Activated T-cell treated with anti-CD3 and anti-CD28 coated beads for 48 hours (primary cell): ENCODE measurements around the gene TSPAN18.

Experiments used
- DNase-seq: peaks from one replicate; pipeline ENCODE4 v3.0.0-alpha.2; 2020; ENCODE audit warnings: low read depth

TSPAN18 gene

DNA sequence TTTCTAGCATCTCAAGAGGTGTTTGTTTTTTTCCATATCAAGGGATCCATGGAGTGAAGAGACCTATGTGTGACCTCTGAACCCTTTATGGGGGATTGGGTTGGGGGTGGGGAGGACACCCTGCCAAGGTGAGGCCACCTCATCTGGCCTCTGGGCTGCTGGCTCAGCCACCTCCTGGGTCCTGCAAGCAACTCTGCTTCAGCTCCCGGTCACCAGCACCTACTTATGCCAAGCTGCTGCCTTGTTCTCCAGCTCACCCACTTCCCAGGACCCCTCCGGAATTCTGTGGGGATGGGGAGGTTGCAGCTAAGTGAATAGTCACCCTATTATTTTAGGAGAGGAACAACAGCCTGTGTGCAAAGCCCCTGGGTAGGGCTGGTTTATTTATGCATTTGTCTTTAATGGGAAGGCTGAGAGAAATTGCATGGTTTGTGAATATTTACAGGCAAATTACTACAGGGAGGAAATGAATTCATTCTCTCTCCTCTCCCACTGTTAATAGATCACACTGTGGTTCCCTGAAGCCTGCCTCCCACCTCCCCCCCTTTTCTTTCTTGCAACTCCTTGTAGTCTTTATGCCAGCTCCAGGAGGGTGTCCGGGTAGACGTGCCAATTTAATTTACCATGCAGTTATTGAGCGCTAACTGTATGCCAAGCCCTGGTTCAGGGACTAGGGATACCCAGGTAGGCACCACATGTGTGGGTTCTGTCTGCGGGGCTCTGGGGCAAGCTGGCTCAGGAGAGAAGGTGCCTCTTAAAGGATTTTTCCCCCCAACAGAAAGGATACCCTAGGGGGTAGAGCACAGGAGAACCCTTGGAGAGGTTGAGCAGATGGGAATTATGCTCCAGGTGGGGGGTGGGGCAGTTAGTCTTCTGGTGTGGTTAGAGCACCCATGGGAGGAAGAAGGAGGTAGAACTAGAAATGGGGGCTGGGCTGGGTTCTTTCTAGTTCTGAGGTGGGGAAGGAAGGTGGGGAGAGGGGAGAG, 50.7 kb downstream of the TSPAN18 start:
- DNase-seq, result no peak

DNA sequence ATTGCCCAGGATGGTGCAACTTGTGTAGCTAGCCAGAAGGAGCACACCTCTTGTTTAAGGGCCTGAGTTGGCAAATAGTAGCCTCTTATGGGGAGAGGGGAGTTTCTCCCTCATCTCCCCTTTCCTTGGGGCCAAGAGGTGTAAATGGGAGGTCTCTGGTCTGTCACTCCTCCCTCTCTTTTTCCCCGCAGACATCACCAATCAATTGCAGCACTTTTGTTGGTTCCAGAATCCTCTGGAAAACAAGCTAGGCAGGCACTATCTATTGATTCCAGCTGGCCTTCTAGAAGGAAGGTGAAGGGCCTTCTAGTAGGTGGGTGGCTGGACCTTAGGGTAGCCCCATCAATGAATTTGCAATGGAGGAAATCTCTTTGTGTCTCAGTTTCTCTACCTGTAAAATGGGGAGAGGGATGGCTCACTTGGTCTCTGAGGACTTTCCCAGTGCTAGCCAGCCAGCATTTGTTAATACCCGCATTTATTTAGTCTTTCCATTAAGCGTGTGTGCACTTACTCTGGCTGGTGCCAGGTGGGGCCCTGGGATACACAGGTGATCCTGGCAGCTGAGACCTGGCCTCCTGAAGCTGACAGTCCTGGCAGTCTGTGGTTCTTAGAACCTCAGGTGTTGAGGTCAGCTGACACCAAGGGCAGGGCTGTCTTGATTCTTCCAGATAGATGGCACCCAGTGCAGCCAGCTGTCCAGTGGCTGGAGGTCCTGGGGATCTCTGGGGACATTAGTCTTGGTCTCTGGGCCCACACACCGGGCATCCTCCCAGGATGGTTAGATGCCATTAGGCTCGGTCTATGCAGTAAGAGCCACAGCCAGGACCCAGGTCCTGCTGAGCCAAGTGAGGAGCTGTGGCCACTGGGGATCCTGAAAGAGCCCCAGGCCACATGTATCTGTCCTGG, 51.7 kb downstream of the TSPAN18 start:
- no peak for DNase-seq

DNA sequence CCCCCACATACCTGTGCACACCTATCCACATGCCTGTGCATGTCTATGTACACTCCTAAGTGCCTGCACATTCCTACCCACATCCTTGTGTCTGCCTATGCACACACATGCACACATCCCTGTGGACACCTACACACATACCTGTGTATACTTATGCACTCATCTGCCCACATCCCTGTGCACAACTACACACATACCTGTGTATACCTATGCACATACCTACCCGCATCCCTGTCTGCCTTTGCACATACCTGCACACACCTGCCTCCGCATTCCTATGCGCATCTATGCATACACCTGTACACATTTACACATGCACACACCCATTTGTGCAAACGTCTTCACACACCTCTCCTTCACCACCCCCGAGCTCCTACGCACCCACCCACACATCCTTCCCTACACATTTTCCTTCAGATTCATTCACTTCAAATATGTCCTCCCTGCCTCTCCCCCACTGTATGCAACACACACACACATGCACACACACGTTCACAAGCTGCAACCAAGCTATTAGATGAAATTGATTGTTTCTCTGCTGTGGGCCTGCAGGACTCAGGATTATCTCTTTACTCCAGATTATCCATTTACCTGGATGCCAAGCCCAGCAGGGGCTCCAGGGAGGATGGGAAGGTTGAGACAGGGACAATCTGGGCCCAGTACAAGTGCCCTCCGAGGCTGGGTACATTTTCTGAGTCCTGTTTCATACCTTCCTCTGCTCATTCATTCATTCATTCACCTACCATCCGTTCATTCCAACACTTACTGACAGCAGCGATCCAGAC, 53.2 kb downstream of the TSPAN18 start:
- DNase-seq, result no peak

DNA sequence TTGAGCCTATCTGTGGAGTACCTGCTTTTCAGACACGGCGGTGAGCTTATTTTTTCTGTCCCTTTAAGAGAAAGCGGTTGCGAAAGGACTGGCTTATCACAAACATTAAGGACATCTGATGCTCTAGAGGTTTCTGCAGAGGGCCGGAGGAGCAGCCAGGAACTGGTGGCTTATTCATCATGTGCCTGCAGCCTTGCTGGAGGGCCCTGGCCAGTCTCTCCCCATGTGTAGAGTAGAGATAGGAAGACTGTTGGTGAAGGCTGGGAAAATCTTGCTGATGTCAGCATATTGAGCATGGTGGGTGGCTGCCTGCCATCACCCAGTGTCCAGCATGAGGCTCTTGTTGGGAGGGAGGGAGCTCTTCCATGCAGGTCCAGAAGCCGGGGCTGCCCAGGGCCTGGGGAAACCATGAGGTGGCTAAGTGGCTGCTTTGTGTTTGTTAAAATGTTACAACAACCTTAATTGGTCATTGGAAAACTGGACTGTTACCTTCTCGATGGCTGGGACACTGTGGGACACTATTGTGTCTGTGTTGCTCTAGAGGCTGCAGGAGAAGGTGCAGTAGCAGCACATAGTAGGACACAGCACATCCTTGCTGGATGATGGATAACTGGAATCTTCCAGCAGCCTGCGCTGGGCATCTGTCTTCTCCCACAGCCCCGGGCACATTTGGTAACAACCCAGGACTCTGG, 54.3 kb downstream of the TSPAN18 start:
- DNase-seq, result no peak

DNA sequence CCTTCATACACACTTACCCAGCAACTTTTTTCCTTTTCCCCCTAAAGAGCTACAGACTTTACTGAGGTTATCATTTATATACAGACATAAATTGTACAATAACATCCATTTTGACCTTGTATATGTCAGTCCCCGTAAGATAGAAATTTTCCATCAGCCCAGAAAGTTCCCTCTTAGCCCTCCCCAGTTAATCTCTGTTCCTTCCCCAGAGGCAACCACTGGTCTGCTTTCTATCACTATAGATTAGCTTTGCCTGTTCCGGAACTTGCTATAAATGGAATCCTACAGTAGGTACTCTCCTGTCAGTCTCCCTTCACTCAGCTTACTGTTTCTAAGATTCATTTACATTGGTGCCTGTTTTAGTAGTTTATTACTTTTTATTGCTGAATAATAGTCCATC, 54.9 kb downstream of the TSPAN18 start:
- no peak for DNase-seq

DNA sequence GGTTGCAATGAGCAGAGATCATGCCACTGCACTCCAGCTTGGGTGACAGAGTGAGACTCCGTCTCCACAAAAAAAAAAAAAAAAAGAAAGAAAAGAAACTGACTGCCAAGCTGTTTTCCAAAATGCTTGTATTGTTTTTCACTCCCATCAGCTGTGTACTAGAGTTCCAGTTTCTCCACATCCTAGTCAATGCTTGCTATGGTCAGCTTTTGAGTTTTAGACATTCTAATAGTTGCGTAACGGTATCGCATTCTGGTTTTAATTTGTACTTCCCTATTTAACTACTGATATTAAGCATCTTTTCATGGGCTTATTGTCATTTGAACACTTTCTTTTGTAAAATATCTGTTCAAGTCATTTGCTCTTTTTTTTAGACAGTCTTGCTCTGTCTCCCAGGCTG, 55.7 kb downstream of the TSPAN18 start:
- no peak for DNase-seq

DNA sequence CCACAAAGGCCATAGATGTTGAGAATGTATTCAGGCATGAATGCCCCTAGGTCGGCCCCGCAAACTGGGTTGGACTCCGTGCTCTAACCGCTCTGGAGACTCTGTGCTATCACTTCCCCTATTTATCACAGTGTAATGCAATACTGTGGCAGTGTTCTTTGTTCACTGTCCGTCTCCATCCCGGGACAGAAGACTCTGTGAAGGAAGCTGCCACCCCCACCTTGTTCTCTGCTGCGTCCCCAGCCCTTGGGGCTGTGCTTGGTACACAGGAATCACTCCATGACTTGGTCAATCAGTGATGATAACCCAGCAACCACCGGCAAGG, 57.6 kb downstream of the TSPAN18 start:
- no peak for DNase-seq

DNA sequence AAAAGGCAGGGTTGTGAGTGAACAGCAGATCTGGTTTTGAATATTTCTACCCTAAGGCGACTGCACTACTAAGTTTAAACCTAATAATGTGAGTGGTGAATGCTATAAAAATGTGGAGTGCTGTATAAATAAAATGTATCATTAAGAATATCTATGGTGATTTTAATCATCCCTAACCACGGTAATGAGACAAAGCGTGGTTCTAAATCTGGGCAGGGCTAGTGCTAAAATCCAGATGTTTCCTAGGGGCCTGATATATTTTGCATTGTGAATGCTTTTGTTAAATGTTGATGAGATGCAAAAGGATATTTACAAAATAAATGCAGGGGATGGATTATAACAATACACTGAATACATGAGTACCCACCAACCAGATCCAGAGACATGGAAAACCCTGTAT, 58.1 kb downstream of the TSPAN18 start:
- DNase-seq, result no peak

DNA sequence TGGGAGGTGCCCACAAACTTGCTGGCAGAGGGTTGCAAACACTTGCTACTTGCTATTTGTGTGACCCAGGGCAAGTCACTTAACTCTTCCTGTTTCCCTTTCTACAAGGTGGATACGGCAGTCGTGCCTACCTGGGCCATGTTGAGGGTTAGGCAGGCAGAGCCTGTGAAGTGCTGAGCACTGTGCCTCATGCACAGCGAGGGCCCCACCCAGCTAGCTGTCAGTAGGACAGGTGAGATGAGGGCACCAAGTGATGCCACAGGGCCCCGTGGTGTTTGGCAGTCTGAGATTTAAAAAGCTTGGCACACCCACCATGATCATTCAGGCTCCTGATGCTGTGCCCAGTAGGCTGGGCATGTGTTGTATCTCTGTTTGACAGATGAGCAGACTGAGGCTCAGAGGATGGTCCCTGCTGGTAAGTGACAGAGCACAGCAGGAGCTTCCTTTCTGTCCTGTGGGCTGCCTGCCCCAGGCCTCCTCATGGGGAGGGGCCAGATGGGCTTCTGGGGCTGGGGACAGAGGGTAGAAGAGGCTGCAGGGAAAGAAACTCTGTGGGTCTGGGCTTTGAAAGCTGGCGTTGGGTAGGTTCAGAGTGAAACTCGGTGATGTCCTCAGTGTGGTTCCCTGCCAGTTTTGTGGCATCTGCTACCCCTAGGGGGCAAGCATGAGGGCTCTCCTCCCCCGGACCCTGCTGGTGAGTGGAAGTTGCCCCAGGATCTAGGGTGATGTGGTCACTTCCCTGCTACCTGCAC, 59.3 kb downstream of the TSPAN18 start:
- DNase-seq, result no peak

DNA sequence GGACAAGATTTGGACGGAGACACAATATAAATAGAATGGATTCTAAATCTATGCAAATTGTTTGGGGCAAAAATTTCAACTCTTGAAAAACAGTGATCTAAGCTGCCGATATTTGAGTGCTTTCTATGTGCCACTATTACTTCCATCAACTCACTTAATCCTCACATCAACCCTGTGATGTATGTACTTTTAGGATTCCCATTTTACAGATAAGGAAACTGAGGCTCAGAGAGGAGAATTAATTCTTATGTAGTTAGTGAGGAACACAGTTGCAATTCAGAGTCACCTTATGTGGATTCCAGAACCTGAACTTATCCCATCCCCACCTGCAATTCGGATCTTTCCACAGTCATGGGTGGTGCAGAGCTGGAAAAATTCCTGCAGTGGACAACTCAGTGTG, 60.3 kb downstream of the TSPAN18 start:
- DNase-seq, result no peak

DNA sequence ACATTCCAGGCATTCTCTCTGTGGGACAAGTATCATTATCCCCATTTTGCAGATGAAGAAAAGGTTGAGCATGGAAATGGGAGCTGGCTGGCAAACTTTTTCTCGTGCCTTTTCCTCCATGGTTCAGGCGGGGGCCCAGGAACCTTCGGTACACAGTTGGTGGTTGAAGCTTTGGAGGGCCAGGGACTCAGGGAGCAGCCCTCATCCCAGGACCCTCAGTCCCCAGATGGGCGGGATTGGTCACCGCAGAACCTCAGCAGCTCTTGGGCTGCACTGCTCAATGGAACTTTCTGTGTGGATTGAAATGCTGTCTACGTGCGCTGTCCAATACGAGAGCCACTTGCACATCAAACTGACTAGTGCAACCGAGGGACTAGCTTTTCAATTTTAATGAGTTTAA, 61.2 kb downstream of the TSPAN18 start:
- DNase-seq, result no peak

DNA sequence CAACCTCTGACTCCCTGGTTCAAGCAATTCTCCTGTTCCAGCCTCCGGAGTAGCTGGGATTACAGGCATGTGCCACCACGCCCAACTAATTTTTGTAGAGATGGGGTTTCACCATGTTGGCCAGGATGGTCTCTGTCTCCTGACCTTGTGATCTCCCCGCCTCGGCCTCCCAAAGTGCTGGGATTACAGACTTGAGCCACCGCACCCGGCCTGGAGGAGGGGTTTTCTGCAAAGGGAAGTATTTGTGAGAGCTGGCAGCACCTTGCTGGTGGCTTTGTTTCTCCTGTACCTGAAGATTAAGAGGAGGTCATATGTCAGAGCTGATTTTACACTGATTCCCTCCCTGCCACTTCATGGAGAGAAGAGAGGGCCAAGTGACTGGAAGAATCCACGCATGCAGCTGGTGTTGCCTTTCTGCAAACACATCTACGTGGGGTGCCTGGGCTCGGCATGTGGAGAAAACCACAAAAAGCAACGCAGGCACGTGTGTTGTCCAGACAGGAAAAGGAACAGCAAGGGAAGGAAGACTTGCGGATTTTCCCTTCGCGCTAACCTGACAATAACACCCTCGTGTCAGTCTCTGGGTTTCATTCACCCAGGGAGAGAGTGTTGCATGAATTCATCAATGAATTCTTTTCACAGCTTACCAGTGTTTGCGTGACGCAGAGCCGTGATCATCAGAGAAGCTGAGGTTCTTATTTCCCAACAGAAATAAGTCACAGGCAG, 61.9 kb downstream of the TSPAN18 start:
- DNase-seq, result no peak

DNA sequence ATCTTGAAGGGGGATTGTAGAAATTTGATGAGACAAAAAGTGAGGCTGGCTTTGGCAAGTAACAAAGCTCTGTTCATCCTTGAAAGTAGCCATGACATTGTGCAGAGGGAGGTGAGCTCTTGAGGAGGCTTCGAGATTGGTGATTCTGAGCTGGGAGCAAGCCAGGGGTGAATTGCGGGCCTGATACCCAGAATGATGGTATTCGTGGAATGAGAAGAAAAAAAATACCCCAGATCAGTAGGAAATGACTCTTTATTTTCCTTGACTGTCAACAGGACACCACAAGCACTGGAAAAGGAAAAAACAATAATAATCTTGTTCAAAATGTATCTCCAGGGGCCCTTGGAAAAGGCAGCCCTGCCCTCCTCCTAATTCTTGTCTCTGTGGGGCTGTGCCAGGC, 62.7 kb downstream of the TSPAN18 start:
- DNase-seq, result no peak

DNA sequence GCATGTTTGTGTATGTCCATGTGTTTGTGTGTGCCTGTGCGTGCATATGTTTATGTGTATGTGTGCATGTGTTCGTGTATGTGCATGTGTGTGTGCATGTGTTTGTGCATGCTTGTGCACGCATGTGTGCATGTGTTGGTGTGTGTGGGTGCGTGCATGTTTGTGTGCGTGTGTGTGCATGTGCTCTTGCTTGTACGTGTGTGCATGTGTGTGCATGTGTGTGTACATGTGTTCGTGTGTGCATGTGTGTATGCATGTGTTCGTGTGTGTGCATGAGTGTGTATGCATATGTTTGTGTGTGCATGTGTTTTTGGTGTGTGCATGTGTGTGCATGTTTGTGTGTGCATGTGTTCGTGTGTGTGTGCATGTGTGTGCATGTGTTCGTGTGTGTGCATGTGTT, 63.4 kb downstream of the TSPAN18 start:
- DNase-seq, result no peak

DNA sequence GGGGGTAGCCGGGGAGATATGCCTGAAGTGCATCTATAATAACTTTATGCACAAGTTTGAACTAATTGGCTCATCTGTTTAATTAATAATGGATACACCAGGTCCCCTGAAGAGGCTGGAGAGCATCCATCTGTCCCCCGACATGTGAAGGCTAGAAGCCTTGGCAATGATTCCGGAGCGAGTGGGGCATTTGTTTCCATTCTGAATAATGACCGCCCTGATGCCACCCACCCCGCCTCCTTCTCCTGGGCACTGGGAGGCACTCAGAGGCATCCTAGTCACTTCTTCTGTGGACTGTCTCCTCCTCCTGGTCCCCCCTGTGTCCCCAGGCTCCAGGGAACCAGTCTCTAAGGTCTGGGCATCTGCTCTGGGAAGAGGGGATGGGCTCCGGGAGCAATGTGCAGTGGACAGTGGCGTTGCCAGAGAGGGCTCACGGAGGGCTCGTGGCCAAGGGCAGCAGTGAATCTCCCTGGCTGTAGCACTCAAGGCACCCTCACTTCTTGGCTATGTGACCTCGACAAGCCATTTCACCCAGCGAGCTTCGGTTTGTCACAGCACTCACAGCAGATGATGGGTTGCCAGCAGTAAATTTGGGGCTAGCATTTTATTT, 64.7 kb downstream of the TSPAN18 start:
- DNase-seq, result no peak

DNA sequence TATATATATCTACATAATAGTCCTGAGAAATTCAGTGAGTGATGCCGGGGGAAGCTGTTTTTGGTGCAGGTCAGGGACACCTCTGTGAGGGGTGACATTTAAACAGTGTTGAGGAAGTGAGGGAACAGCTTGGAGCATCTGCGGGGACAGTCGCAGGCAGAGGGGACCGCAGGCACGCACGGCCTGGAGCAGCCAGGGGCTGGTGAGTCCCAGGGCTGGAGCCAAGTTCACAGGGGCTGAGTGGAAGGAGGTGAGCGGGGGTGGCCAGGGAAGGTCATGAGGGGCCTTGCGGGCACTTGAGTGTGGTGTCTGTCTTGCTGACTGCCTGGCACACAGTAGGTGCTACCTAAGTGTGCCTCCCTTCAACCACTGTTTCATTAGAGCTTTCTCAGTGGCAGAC, 65.4 kb downstream of the TSPAN18 start:
- no peak for DNase-seq

DNA sequence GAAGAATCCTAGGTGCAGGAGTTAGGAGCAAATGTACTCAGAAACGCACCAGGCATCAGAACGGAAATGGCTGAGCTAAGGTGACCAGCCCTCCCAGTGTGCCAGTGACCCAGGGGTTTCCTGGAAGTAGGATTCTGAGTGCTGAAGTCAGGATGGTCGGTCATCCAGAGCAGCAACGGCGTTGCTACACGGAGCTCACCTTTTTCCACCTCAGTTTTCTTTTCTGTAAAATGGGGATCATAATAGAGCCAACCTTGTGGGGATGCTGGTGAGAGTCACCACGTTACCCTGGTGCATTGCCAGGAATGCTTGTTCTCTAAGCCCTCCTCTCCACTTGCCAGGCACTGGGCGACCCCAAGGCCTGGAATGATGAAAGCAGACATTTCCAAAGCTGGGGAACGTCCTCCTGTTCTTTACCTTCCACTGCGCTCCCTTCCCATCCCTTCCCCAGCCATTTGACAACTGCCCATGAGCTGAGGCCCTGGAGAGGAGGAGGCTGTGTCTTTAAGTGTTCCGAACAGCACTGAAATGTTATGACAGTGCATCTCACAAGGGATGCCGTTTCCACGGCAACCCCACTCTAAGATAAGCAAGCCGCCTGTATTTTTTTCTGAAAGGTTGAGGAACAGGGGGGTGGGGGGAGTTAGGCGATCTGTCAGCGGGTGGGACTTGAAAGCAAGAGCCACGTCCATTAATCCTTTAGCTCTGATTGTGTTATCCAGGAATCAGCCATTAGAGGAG, 66.8 kb downstream of the TSPAN18 start:
- no peak for DNase-seq

DNA sequence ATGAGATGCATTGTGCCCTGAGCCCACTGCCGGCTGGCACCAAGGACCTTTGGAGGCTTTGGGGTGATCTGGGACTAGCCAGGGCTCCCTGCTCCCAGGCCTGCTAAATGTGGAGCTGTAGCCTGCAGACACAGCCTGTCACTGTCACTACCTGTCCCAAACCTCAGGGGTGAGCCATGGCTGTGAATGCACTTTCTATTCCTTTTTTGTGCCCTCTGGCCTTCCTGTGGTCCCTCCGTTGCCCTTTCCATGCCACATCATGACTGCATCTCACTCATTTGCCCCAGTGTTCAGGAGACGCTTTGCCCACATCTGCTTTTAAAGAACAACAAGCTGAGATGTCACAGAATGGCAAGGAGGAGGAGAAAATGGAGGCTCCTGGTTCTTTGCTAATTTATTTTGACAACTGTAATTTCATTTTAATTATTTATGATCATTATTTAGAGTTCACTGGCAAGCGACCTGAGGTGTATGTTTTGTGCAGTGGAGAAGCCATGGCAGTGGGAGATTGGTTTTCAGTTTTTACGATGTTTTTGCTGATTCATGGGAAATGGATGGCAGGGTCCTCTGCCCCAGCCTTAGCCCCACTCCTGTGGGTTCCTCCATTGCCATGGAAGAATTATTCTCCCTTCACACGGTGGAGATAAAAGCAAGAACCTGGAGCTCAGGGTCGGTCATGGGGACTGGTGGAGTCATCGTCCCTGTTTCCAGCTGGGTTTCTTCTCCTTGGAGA, 69.2 kb downstream of the TSPAN18 start:
- DNase-seq, result no peak
